ENCODE data around the gene IPO4.

Gene IPO4

DNA sequence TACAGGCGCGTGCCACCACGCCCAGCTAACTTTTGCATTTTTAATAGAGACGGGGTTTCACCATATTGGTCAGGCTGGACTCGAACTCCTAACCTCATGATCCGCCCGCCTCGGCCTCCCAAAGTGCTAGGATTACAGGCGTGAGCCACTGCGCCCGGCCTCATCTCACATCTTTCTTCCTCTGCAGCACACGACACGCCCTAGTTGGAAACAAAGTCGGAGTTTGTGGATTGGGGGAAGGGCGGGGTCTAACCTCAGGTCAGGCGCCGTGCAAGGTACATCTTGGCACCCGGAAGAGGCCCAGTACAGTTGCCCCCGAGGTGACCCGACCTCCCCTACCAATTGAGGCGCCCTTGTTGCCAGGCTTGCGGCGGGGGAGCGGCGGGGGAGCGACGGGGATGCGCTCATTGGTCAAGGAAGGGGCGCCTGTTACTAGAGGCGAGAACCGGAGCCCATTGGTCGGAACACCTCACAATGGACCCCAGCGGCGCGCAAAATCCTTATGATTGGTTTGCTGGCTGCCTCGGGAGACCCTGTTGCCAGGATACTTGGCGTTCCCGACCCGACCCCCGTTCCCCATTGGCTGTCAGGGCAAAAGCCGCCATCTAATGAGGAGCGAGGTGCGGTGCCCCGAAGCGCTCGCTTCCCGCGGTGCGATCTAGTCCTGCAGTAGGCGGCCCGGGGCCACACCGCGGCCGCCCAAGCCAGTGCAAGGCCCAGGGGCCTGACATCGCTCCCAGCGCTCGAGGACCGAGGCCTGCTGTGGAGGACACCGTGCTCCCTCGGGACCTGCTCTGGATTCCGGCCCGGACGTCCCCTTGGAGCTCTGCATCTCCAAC is 17.0 kb downstream of the IPO4 start, which contains the start of gene REC8:
Gene REC8 (plus strand): TSS at position 659 of the 839 bp plus-strand sequence. CDS start 473 bp downstream, outside the sequence.
- no peak for ATAC-seq (ENCODE audit: low read depth)
- no peak within 1 kb of the TSS for H3K27ac ChIP-seq (ENCODE audit: poor library complexity, severe bottlenecking)
- 0 out of 2 replicates have a peak, but pooled peaks cover 5% of the 10 kb centered on the region for H3K36me3 ChIP-seq (ENCODE audit: low read depth)
- H3K9me3 ChIP-seq (ENCODE audit: severe bottlenecking): no peaks in the 10 kb centered on the region
- DNase-seq (ENCODE audit: low spot score): no peak
- no peak for TF ChIP-seq CTCF (IDR thresholded peaks at IDR 0.05; ENCODE audit: poor library complexity, severe bottlenecking)
- H3K27me3 ChIP-seq (ENCODE audit: insufficient read depth, poor library complexity, severe bottlenecking): no peaks in the 10 kb centered on the region
- H3K4me1 ChIP-seq (ENCODE audit: insufficient read depth, poor library complexity, severe bottlenecking): no peaks in the 10 kb centered on the region
- no peak within 1 kb of the TSS for H3K4me3 ChIP-seq (ENCODE audit: severe bottlenecking)

- no peak for TF ChIP-seq CTCF (IDR thresholded peaks at IDR 0.05; ENCODE audit: poor library complexity, severe bottlenecking)
- Histone ChIP-seq H3K27me3 (ENCODE audit: insufficient read depth, poor library complexity, severe bottlenecking) (no peaks in the 10 kb centered on the region), H3K4me1 (ENCODE audit: insufficient read depth, poor library complexity, severe bottlenecking) (no peaks in the 10 kb centered on the region), H3K9me3 (ENCODE audit: severe bottlenecking) (no peaks in the 10 kb centered on the region), H3K4me3 (ENCODE audit: severe bottlenecking) (no peak overlapping the region), H3K27ac (ENCODE audit: poor library complexity, severe bottlenecking) (no peak overlapping the region), H3K36me3 (ENCODE audit: low read depth) (peaks cover 42% of the 10 kb centered on the region)
- DNase-seq (ENCODE audit: low spot score) (no peak), ATAC-seq (ENCODE audit: low read depth) (no peak)
Measured at GRCh38 chr14:24167469-24168114, 21.0 kb downstream of the IPO4 start.

- Histone ChIP-seq H3K9me3 (ENCODE audit: severe bottlenecking) (no peaks in the 10 kb centered on the region), H3K4me1 (ENCODE audit: insufficient read depth, poor library complexity, severe bottlenecking) (peaks cover 3% of the 10 kb centered on the region), H3K4me3 (ENCODE audit: severe bottlenecking) (no peak overlapping the region), H3K36me3 (ENCODE audit: low read depth) (peaks cover 50% of the 10 kb centered on the region), H3K27ac (ENCODE audit: poor library complexity, severe bottlenecking) (no peak overlapping the region), H3K27me3 (ENCODE audit: insufficient read depth, poor library complexity, severe bottlenecking) (no peaks in the 10 kb centered on the region)
- ATAC-seq (ENCODE audit: low read depth): no peak
- no peak for DNase-seq (ENCODE audit: low spot score)
- no peak for TF ChIP-seq CTCF (IDR thresholded peaks at IDR 0.05; ENCODE audit: poor library complexity, severe bottlenecking)
Measured at GRCh38 chr14:24165785-24166184, 22.8 kb downstream of the IPO4 start.

DNA sequence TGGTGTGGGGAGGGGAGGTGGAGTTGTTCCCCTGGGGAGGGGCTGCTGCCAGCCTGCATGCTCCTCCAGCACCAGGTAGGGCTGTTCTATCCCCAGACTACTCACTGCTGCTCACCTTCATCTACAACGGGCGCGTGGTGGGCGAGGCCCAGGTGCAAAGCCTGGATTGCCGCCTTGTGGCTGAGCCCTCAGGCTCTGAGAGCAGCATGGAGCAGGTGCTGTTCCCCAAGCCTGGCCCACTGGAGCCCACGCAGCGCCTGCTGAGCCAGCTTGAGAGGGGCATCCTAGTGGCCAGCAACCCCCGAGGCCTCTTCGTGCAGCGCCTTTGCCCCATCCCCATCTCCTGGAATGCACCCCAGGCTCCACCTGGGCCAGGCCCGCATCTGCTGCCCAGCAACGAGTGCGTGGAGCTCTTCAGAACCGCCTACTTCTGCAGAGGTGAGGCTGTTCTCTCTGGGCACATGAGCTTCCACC is 24.1 kb downstream of the IPO4 start:
- no peak for DNase-seq (ENCODE audit: low spot score)
- no peaks in the 10 kb centered on the region for H3K27me3 ChIP-seq (ENCODE audit: insufficient read depth, poor library complexity, severe bottlenecking)
- no peak overlapping the region for H3K27ac ChIP-seq (ENCODE audit: poor library complexity, severe bottlenecking)
- H3K4me1 ChIP-seq (ENCODE audit: insufficient read depth, poor library complexity, severe bottlenecking): peaks cover 3% of the 10 kb centered on the region
- no peak overlapping the region for H3K4me3 ChIP-seq (ENCODE audit: severe bottlenecking)
- ATAC-seq (ENCODE audit: low read depth): no peak
- no peak for TF ChIP-seq CTCF (IDR thresholded peaks at IDR 0.05; ENCODE audit: poor library complexity, severe bottlenecking)
- H3K9me3 ChIP-seq (ENCODE audit: severe bottlenecking): no peaks in the 10 kb centered on the region
- peaks cover 56% of the 10 kb centered on the region for H3K36me3 ChIP-seq (ENCODE audit: low read depth)

Measured in RWPE2 (cell line).